KOPT-K1 (cell line): ENCODE data around the gene MITD1.
"Not testable (repeated sequence)": the region's sequence is repeated elsewhere in the genome, so short reads cannot be mapped to it uniquely, and the experiment has no call there.

Source experiments
- H3K27ac ChIP-seq: fragments of 200-600 bp; sonication (generic); 2 replicates; pipeline ENCODE4 v1.5.1; 2016; ENCODE audit warnings: antibody characterized with exemption, mild to moderate bottlenecking, low read depth, low read length; ENCODE audit not compliant: poor library complexity, severe bottlenecking
- H3K36me3 ChIP-seq: fragments of 200-600 bp; sonication (generic); 2 replicates; pipeline ENCODE4 v1.5.1; 2017; ENCODE audit warnings: antibody characterized with exemption, mild to moderate bottlenecking, low read length, moderate library complexity; ENCODE audit not compliant: insufficient read depth
- H3K9me3 ChIP-seq: fragments of 200-600 bp; sonication (generic); 2 replicates; pipeline ENCODE4 v1.5.1; 2017; ENCODE audit warnings: antibody characterized with exemption, low read length, mild to moderate bottlenecking; ENCODE audit not compliant: insufficient read depth, poor library complexity, severe bottlenecking

MITD1 gene

GRCh38 chr2:99139003-99139402 is 41.9 kb downstream of the MITD1 start:
- peaks cover 2% of the 10 kb centered on the region for H3K9me3 ChIP-seq
- no peak overlapping the region for H3K27ac ChIP-seq
- no peaks in the 10 kb centered on the region for H3K36me3 ChIP-seq

- H3K9me3 ChIP-seq = peaks cover 36% of the 10 kb centered on the region
- not testable (repeated sequence) for H3K27ac ChIP-seq
These were observed 45.8 kb downstream of the MITD1 start for GRCh38 chr2:99135044-99135556.

GRCh38 chr2:99127981-99128380 is 52.9 kb downstream of the MITD1 start:
- no peak overlapping the region for H3K27ac ChIP-seq
- H3K9me3 ChIP-seq = peaks cover 27% of the 10 kb centered on the region
- H3K36me3 ChIP-seq = no peaks in the 10 kb centered on the region

More at GRCh38 chr2:99135044-99135556, 45.8 kb downstream of the MITD1 start:
- not testable (repeated sequence) for H3K36me3 ChIP-seq
